SK-N-SH (cell line): ENCODE data around the gene HSPA4.

Source experiments
- CTCF ChIP-seq: fragments of 200-600 bp; sonication (generic); IDR thresholded peaks from 2 replicates; pipeline ENCODE4 v1.6.1; 2017; ENCODE audit warnings: antibody characterized with exemption, mild to moderate bottlenecking, moderate library complexity
- SMC3 ChIP-seq: IDR thresholded peaks from 2 replicates; pipeline ENCODE4 v1.6.1; 2012; ENCODE audit warnings: low read depth, low read length, improper control_type of control experiment
- TCF12 ChIP-seq: IDR thresholded peaks from 2 replicates; pipeline ENCODE4 v1.4.0; 2012
- TF ChIP-seq, protein P1 (sequence below): IDR thresholded peaks from 2 replicates; pipeline ENCODE4; 2012
- TF ChIP-seq, protein P2 (sequence below): IDR thresholded peaks from 2 replicates; pipeline ENCODE4 v1.4.0; 2012; ENCODE audit warnings: low read depth

DNA sequence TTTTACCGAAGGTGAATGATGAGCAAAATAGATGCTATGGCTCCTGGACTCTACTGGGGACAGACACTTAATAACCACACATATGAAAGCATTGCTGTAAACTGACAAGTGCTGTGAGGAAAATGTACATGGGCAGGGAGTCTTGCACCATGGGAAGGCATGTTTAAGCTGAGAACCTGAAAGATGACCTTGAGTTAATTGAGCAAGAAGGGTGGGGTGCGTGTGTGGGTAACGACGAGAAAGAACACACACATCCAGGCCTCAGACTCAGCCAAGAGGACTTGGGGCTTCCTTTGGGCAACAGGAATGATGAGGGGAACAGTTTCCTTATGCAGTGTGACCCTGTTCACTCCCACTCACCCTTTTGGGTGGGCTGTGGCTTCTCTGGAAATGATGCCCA lies 73.1 kb downstream of the HSPA4 start:
- TF ChIP-seq CTCF (no peak), SMC3 (no peak), TCF12 (no peak)
- TF ChIP-seq, protein P1, sequence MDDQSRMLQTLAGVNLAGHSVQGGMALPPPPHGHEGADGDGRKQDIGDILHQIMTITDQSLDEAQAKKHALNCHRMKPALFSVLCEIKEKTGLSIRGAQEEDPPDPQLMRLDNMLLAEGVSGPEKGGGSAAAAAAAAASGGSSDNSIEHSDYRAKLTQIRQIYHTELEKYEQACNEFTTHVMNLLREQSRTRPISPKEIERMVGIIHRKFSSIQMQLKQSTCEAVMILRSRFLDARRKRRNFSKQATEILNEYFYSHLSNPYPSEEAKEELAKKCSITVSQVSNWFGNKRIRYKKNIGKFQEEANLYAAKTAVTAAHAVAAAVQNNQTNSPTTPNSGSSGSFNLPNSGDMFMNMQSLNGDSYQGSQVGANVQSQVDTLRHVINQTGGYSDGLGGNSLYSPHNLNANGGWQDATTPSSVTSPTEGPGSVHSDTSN, result no peak
- TF ChIP-seq, protein P2, sequence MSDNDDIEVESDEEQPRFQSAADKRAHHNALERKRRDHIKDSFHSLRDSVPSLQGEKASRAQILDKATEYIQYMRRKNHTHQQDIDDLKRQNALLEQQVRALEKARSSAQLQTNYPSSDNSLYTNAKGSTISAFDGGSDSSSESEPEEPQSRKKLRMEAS, result no peak
